GM12865 (cell line): ENCODE results near the gene CAT.

Source experiments
- DNase-seq: peaks from one replicate; pipeline ENCODE4 v3.0.0; 2010; ENCODE audit warnings: low read depth
- H3K4me3 ChIP-seq: 2 replicates; pipeline ENCODE4 v1.5.1; 2011; ENCODE audit warnings: mild to moderate bottlenecking, low read depth, low read length, control low read depth
- CTCF ChIP-seq: IDR thresholded peaks from 2 replicates; pipeline ENCODE4 v1.5.1; 2011; ENCODE audit warnings: low read length, control low read depth, low read depth, inconsistent platforms; ENCODE audit not compliant: insufficient read depth; ENCODE audit errors: missing control alignments

CAT gene

GRCh38 chr11:34411791-34412190 lies 26.9 kb upstream of the CAT start:
- no peak for DNase-seq
- no peak overlapping the region for H3K4me3 ChIP-seq
- no peak for TF ChIP-seq CTCF

- no peak for TF ChIP-seq CTCF
- DNase-seq, result no peak
- no peak overlapping the region for H3K4me3 ChIP-seq
Observed at GRCh38 chr11:34413263-34413662, 25.5 kb upstream of the CAT start.

- no peak for DNase-seq
- H3K4me3 ChIP-seq, result no peak overlapping the region
- no peak for TF ChIP-seq CTCF
Observed at GRCh38 chr11:34415538-34415937, 23.2 kb upstream of the CAT start.

- H3K4me3 ChIP-seq, result no peak overlapping the region
- no peak for DNase-seq
- no peak for TF ChIP-seq CTCF
Observed at GRCh38 chr11:34416088-34416487, 22.6 kb upstream of the CAT start.

GRCh38 chr11:34416766-34417165 lies 22.0 kb upstream of the CAT start:
- no peak for TF ChIP-seq CTCF
- H3K4me3 ChIP-seq, result no peak overlapping the region
- no peak for DNase-seq

GRCh38 chr11:34417202-34417601 lies 21.5 kb upstream of the CAT start:
- TF ChIP-seq CTCF, result no peak
- DNase-seq, result no peak
- H3K4me3 ChIP-seq, result no peak overlapping the region

GRCh38 chr11:34419158-34419557 lies 19.6 kb upstream of the CAT start:
- no peak overlapping the region for H3K4me3 ChIP-seq
- DNase-seq, result no peak
- no peak for TF ChIP-seq CTCF
